GM19238 (cell line): ENCODE measurements around the gene PANK2.
"Not testable (repeated sequence)": the region's sequence is repeated elsewhere in the genome, so short reads cannot be mapped to it uniquely, and the experiment has no call there.

ENCODE experiments used
- DNase-seq: peaks from one replicate; pipeline ENCODE4 v3.0.0; 2011; ENCODE audit warnings: low spot score; ENCODE audit not compliant: insufficient read length

PANK2 gene

GRCh38 chr20:3901028-3901705 is 12.0 kb downstream of the PANK2 start:
- no peak for DNase-seq

- no peak for DNase-seq
Observed at GRCh38 chr20:3901706-3902440, 12.7 kb downstream of the PANK2 start.

GRCh38 chr20:3902446-3902845 is 13.3 kb downstream of the PANK2 start:
- no peak for DNase-seq

- no peak for DNase-seq
Observed at GRCh38 chr20:3904224-3904623, 15.0 kb downstream of the PANK2 start.

- DNase-seq = no peak
Observed at GRCh38 chr20:3904857-3905256, 15.7 kb downstream of the PANK2 start.

- not testable (repeated sequence) for DNase-seq
Observed at GRCh38 chr20:3906744-3907721, 17.8 kb downstream of the PANK2 start.

GRCh38 chr20:3908667-3909066 is 19.5 kb downstream of the PANK2 start:
- DNase-seq = no peak

GRCh38 chr20:3909952-3910366 is 20.8 kb downstream of the PANK2 start:
- no peak for DNase-seq

GRCh38 chr20:3910853-3911252 is 21.7 kb downstream of the PANK2 start:
- DNase-seq = no peak

- no peak for DNase-seq
Observed at GRCh38 chr20:3911956-3912355, 22.8 kb downstream of the PANK2 start.

GRCh38 chr20:3914446-3914845 is 25.3 kb downstream of the PANK2 start:
- DNase-seq = no peak

- no peak for DNase-seq
Observed at GRCh38 chr20:3915691-3916090, 26.5 kb downstream of the PANK2 start.

- DNase-seq = no peak
Observed at GRCh38 chr20:3916364-3916763, 27.2 kb downstream of the PANK2 start.

GRCh38 chr20:3919352-3919751 is 30.2 kb downstream of the PANK2 start:
- no peak for DNase-seq

- no peak for DNase-seq
Observed at GRCh38 chr20:3922223-3922982, 33.2 kb downstream of the PANK2 start.

- DNase-seq = no peak
Observed at GRCh38 chr20:3922983-3923339, 33.8 kb downstream of the PANK2 start.

- no peak for DNase-seq
Observed at GRCh38 chr20:3923818-3924217, 34.6 kb downstream of the PANK2 start.

GRCh38 chr20:3924304-3925112 is 35.3 kb downstream of the PANK2 start:
- no peak for DNase-seq

- no peak for DNase-seq
Observed at GRCh38 chr20:3925113-3925695, 36.0 kb downstream of the PANK2 start.
